Heart left ventricle (tissue), 16 donors: ENCODE measurements around the gene IFITM5. TPM values are rescaled to one million over a fixed set of nuclear protein-coding genes. Genes with fewer than 3 reads are reported as not detected.
A peak's percentile ranks its signal among the peaks of the same experiment; 100 is the strongest.

Experiments used
- ATAC-seq, 4 donors: fragments of 200-7000 bp; cut with Tn5 transposase; one replicate each; pipeline ENCODE4 v1.9.1; 2020 to 2022; ENCODE audit warnings: moderate library complexity in 4 of 4, mild to moderate bottlenecking in 3 of 4, moderate number of reproducible peaks in 1 of 4
- DNase-seq, 5 donors: peaks; one replicate each; pipeline ENCODE4 v3.0.0-alpha.2; 2020
- H3K27ac ChIP-seq, 12 donors: fragments of 200-600 bp; sonication (generic) in 4 of 12; one replicate each; pipeline versions ENCODE4 v1.5.0 to v1.8.0; 2016 to 2022; ENCODE audit warnings: mild to moderate bottlenecking in 2 of 12
- H3K27me3 ChIP-seq, 9 donors: fragments of 200-600 bp; sonication (generic) in 2 of 9; one replicate each; pipeline versions ENCODE4 v1.5.1 to v1.8.0; 2016 to 2022; ENCODE audit warnings: mild to moderate bottlenecking in 3 of 9
- H3K36me3 ChIP-seq, 9 donors: fragments of 200-600 bp; sonication (generic) in 2 of 9; one replicate each; pipeline versions ENCODE4 v1.5.0 to v1.8.0; 2018 to 2022; ENCODE audit warnings: mild to moderate bottlenecking in 2 of 9
- H3K4me1 ChIP-seq, 12 donors: fragments of 200-600 bp; sonication (generic) in 4 of 12; one replicate each; pipeline versions ENCODE4 v1.5.0 to v1.8.0; 2016 to 2022; ENCODE audit warnings: mild to moderate bottlenecking in 3 of 12
- H3K4me3 ChIP-seq, 12 donors: fragments of 200-600 bp; sonication (generic) in 4 of 12; one replicate each; pipeline versions ENCODE4 v1.5.0 to v1.8.0; 2017 to 2022; ENCODE audit warnings: mild to moderate bottlenecking in 9 of 12, moderate library complexity in 4 of 12
- H3K9me3 ChIP-seq, 12 donors: fragments of 200-600 bp; sonication (generic) in 4 of 12; one replicate each; pipeline versions ENCODE4 v1.5.0 to v1.8.0; 2016 to 2022; ENCODE audit warnings: mild to moderate bottlenecking in 1 of 12
- POLR2A ChIP-seq, 2 donors: fragments of 450-650 bp; IDR thresholded peaks; one replicate each; pipeline ENCODE4 v1.6.1; 2017; ENCODE audit warnings: antibody characterized with exemption in 2 of 2, mild to moderate bottlenecking in 2 of 2, moderate library complexity in 2 of 2
- WGBS, 4 donors: extraction: QIAGEN DNeasy Blood & Tissue Kit in 2 of 4; methylation state at CpG; one replicate each; pipeline versions ENCODE4 v1.1.5 to v1.1.7; 2013 to 2018; 5-methylcytosine and 5-hydroxymethylcytosine counted together
- intact Hi-C, 10 donors: fragments of 100-400 bp; cut with DNase I; formaldehyde crosslinking; loops; one replicate each; pipeline versions ENCODE4 v1.11.1 to v1.14.2; 2022
- polyA plus RNA-seq, 2 donors: library from polyadenylated mRNA; stranded (reverse); fragments of 200-250 nt; gene quantifications; one replicate each; pipeline ENCODE4 v1.2.3, GENCODE V29; 2013
- total RNA-seq, 9 donors: library from RNA; depleted of rRNA in 2 of 9; stranded (reverse); fragments of >200 nt in 2 of 9; fragmentation: NEBNext Ultra II Directional in 3 of 9; extraction: Animal tissue kit (Norgen Biotek cat#: 25700) in 3 of 9; gene quantifications; one replicate each; pipeline versions ENCODE4 v1.1.0 to v1.2.4, GENCODE V29; 2016 to 2023
- TF ChIP-seq, protein P1 (sequence below), 12 donors: fragments of 200-600 bp; sonication (generic) in 4 of 12; IDR thresholded peaks; one replicate each; pipeline versions ENCODE4 v1.5.0 to v1.8.0; 2018 to 2022; ENCODE audit warnings: antibody characterized with exemption in 12 of 12, mild to moderate bottlenecking in 5 of 12
- donor health status: ischemic (EF 13 %, LVEDD 7.1; RV severe dilation, severe dysfunction).
- donor health status: healthy with polysubstance abuse.
- donor health status: DM: no; HTN: yes; CAD: no.
- donor health status: DM: no; HTN: no; CAD: no.
- donor health status: ischemic (EF 25% LVEDD 6.9; RV normal size, moderate dysfunction).
- donor health status: ischemic (EF 25% LVEDD 5.7; RV mildly dilated, moderate dysfunction).
- donor health status: healthy.
- donor health status: DM: yes; HTN: yes; CAD: no.
- donor health status: ischemic (EF 35%, LVEDD 5.7; RV mildly dilated, moderate dysfunction).
- donor health status: nonischemic (EF 11% LVEDD 7.7; RV severe dilation, severe dysfunction).
- donor health status: DM: yes; HTN: yes; CAD: no.
- donor health status: PGD.
- donor health status: ischemic (EF 29% LVEDD 5.4; RV normal size, mild dysfunction).
- donor health status: nonischemic (EF 23%, LVEDD 6.1; RV moderate dilation, normal function).

The IFITM5 gene
- total and polyA plus RNA-seq, 11 donors: not detected

DNA sequence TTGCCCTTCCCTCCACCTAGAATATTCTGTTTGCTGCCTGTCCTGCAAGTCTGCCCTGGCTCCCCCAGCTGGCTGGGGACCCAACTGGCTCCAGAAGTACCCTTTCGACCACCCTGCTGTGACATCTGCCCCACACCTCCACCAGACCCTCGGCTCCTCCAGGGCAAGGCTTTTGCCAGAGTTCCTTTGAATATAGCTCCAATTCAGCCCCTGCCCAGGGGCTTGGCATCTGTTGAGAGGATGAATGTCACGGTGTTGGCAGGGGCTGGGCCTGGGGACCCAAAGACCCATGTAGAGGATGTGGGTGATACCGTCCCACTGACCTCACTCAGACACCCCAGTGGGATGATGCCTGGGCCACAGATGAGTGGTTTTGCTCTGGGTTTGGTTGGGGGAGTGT is 17.2 kb downstream of the IFITM5 start:
- peaks cover 39 to 94% (median 71%) of the 10 kb centered on the region in 9 donors for H3K27me3 ChIP-seq
- DNase-seq: peak in 1 of 5 donors; percentile 9
- H3K4me3 ChIP-seq: peak overlapping the region in 1 of 12 donors; percentile 21

DNA sequence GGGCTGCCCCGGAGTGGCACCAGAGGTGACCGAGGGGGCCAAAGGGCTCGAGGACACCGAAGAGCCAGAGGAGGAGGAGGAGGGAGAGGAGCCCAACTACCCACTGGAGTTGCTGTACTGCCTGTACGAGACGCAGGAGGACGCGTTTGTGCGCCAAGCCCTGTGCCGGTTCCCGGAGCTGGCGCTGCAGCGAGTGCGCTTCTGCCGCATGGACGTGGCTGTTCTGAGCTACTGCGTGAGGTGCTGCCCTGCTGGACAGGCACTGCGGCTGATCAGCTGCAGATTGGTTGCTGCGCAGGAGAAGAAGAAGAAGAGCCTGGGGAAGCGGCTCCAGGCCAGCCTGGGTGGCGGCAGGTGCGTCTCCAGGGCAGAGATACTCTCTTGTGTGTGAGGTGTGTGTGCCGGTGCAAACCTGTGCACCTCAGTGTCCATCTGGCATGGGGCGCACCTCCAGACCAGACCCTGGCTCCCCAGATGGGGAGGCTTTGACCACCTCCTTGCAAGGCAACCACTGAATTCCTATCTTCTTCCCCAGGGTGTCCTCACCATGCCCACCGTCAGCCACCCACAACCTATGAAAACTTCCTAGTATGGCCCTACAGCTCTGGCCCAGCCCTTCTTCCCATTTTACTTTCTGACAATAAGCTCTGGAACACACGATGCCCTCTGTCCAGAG is 17.7 kb downstream of the IFITM5 start:
- Histone ChIP-seq H3K27me3 (peaks cover 39 to 96% (median 68%) of the 10 kb centered on the region in 9 donors), H3K27ac (no peak overlapping the region), H3K4me3 (peak overlapping the region in 3 of 12 donors; percentile 21 to 49 (median 39)), H3K9me3 (no peaks in the 10 kb centered on the region), H3K36me3 (no peaks in the 10 kb centered on the region), H3K4me1 (peaks cover 0 to 31% (median 16%) of the 10 kb centered on the region in 12 donors)
- WGBS, 4 donors: 35 to 51% (median 39%) methylated on average over 21 to 26 of the region's 26 CpGs
- ATAC-seq: no peak
- TF ChIP-seq, protein P1, sequence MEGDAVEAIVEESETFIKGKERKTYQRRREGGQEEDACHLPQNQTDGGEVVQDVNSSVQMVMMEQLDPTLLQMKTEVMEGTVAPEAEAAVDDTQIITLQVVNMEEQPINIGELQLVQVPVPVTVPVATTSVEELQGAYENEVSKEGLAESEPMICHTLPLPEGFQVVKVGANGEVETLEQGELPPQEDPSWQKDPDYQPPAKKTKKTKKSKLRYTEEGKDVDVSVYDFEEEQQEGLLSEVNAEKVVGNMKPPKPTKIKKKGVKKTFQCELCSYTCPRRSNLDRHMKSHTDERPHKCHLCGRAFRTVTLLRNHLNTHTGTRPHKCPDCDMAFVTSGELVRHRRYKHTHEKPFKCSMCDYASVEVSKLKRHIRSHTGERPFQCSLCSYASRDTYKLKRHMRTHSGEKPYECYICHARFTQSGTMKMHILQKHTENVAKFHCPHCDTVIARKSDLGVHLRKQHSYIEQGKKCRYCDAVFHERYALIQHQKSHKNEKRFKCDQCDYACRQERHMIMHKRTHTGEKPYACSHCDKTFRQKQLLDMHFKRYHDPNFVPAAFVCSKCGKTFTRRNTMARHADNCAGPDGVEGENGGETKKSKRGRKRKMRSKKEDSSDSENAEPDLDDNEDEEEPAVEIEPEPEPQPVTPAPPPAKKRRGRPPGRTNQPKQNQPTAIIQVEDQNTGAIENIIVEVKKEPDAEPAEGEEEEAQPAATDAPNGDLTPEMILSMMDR (IDR thresholded peaks at IDR 0.05): no peak
- TF ChIP-seq POLR2A (IDR thresholded peaks at IDR 0.05): no peak
- DNase-seq: peak in 2 of 5 donors; percentile 14 to 20
- intact Hi-C loops: no loop called here

More for the DNA sequence above, 17.2 kb downstream of the IFITM5 start:
- no peak for TF ChIP-seq POLR2A (IDR thresholded peaks at IDR 0.05)
- TF ChIP-seq, protein P1 (IDR thresholded peaks at IDR 0.05): no peak
- peaks cover 0 to 31% (median 16%) of the 10 kb centered on the region in 12 donors for H3K4me1 ChIP-seq
- intact Hi-C loops: no loop called here
- no peak overlapping the region for H3K27ac ChIP-seq
- 57 to 73% (median 60%) methylated on average over 4 of the region's 4 CpGs for WGBS, 4 donors
- H3K9me3 ChIP-seq: no peaks in the 10 kb centered on the region
- no peak for ATAC-seq
- H3K36me3 ChIP-seq: no peaks in the 10 kb centered on the region

DNA sequence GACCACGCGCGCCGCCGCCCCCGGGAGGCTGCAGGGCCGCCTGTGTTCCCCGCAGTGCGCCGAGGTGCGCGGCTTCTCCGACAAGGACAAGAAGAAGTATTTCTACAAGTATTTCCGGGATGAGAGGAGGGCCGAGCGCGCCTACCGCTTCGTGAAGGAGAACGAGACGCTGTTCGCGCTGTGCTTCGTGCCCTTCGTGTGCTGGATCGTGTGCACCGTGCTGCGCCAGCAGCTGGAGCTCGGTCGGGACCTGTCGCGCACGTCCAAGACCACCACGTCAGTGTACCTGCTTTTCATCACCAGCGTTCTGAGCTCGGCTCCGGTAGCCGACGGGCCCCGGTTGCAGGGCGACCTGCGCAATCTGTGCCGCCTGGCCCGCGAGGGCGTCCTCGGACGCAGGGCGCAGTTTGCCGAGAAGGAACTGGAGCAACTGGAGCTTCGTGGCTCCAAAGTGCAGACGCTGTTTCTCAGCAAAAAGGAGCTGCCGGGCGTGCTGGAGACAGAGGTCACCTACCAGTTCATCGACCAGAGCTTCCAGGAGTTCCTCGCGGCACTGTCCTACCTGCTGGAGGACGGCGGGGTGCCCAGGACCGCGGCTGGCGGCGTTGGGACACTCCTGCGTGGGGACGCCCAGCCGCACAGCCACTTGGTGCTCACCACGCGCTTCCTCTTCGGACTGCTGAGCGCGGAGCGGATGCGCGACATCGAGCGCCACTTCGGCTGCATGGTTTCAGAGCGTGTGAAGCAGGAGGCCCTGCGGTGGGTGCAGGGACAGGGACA is 18.4 kb downstream of the IFITM5 start:
- no peak for ATAC-seq

More for the DNA sequence above, 18.4 kb downstream of the IFITM5 start:
- whole genome bisulfite sequencing, 4 donors: 9 to 16% (median 11%) methylated on average over 19 to 79 of the region's 79 CpGs
- peaks cover 39 to 94% (median 65%) of the 10 kb centered on the region in 9 donors for H3K27me3 ChIP-seq
- intact Hi-C loops: no loop called here
- peaks cover 0 to 31% (median 16%) of the 10 kb centered on the region in 12 donors for H3K4me1 ChIP-seq
- no peak overlapping the region for H3K27ac ChIP-seq
- peak overlapping the region in 6 of 12 donors; percentile 21 to 49 (median 32) for H3K4me3 ChIP-seq
- no peak for TF ChIP-seq POLR2A (IDR thresholded peaks at IDR 0.05)
- TF ChIP-seq, protein P1 (IDR thresholded peaks at IDR 0.05): no peak
- peaks cover 0 to 3% (median 0%) of the 10 kb centered on the region in 12 donors for H3K9me3 ChIP-seq
- no peaks in the 10 kb centered on the region for H3K36me3 ChIP-seq
- DNase-seq: peak in 3 of 5 donors; percentile 17 to 66 (median 30)
